ENCODE measurements around the gene APIP.

DNA sequence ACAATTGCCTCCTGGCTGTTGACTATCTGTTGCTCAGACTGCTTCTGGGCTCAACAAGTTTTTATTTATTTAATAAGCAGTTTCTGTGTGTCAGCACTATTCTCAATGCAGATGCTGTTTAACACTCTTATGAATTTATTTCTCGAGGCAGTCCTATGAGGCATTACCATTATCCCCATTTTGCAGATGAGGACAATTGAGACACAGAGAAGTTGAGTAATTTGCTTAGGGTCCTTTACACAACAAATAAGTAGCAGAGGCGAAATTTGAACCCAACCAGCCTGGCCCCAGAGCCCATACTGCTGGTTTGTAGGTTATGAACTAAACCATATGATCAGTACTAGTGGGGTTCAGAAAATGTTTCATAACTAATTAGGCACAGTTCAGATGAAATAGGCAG is 58.7 kb downstream of the APIP start:
- no peak for TF ChIP-seq POLR2AphosphoS5 (IDR thresholded peaks at IDR 0.05; ENCODE audit: low read depth, low read length)
- no peak for TF ChIP-seq TAF1 (IDR thresholded peaks at IDR 0.05; ENCODE audit: low read depth, low read length)
- no peak for TF ChIP-seq POLR2A (IDR thresholded peaks at IDR 0.05; ENCODE audit: low read depth, low read length)
- no peak for TF ChIP-seq SPI1 (IDR thresholded peaks at IDR 0.05; ENCODE audit: low read depth, low read length)

Measured in GM12891 (cell line).